Measurements from ENCODE around the gene AKAP7. TPM values are rescaled to one million over a fixed set of nuclear protein-coding genes. Genes with fewer than 3 reads are reported as not detected.

Gene AKAP7
- total RNA-seq, 4 donors from 2014 or later: 2.1 to 11.4 (median 4.4) TPM

GRCh38 chr6:131208787-131209186 lies 73.5 kb downstream of the AKAP7 start:
- Histone ChIP-seq H3K9me3 (no peaks in the 10 kb centered on the region), H3K27me3 (no peaks in the 10 kb centered on the region), H3K27ac (no peak overlapping the region), H3K4me1 (no peaks in the 10 kb centered on the region), H3K4me3 (no peak overlapping the region), H3K36me3 (peaks cover 0 to 9% (median 0%) of the 10 kb centered on the region in 3 donors)
- WGBS, 2 donors: 38 to 67% methylated on average over 1 of the region's 1 CpG
- intact Hi-C loops (cut with DNase I): no loop called here
- no peak for TF ChIP-seq POLR2A (IDR thresholded peaks at IDR 0.05)
- TF ChIP-seq, protein P1, sequence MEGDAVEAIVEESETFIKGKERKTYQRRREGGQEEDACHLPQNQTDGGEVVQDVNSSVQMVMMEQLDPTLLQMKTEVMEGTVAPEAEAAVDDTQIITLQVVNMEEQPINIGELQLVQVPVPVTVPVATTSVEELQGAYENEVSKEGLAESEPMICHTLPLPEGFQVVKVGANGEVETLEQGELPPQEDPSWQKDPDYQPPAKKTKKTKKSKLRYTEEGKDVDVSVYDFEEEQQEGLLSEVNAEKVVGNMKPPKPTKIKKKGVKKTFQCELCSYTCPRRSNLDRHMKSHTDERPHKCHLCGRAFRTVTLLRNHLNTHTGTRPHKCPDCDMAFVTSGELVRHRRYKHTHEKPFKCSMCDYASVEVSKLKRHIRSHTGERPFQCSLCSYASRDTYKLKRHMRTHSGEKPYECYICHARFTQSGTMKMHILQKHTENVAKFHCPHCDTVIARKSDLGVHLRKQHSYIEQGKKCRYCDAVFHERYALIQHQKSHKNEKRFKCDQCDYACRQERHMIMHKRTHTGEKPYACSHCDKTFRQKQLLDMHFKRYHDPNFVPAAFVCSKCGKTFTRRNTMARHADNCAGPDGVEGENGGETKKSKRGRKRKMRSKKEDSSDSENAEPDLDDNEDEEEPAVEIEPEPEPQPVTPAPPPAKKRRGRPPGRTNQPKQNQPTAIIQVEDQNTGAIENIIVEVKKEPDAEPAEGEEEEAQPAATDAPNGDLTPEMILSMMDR (IDR thresholded peaks at IDR 0.05): no peak
- no peak for DNase-seq

GRCh38 chr6:131210469-131210868 lies 75.2 kb downstream of the AKAP7 start:
- 86 to 97% methylated on average over 2 of the region's 2 CpGs for WGBS, 2 donors
- Histone ChIP-seq H3K9me3 (no peaks in the 10 kb centered on the region), H3K4me1 (no peaks in the 10 kb centered on the region), H3K4me3 (no peak overlapping the region), H3K27ac (no peak overlapping the region), H3K27me3 (no peaks in the 10 kb centered on the region), H3K36me3 (peaks cover 0 to 9% (median 0%) of the 10 kb centered on the region in 3 donors)
- intact Hi-C loops (cut with DNase I): no loop called here
- TF ChIP-seq, protein P1 (IDR thresholded peaks at IDR 0.05): no peak
- DNase-seq: no peak

DNA sequence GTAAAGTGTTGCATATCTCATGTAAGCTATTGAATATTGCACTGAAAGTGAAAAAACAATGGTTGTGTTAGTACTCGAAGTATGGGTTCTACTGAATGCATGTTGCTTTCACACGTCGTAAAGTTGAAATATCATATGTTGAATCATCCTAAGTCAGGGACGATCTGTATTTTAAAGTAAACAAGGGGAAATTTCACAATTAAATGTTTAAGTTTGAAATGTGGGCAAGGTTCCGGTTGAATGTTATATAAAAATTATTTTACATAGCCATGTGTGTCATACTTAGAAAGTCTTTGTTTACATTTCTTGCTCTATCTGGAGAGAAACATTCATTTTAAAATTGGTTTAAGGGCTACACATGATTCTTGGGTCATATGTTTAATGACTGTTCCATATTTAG lies 76.8 kb downstream of the AKAP7 start:
- no peak for DNase-seq
- Histone ChIP-seq H3K27ac (no peak overlapping the region), H3K9me3 (no peaks in the 10 kb centered on the region), H3K4me1 (no peaks in the 10 kb centered on the region), H3K27me3 (no peaks in the 10 kb centered on the region), H3K36me3 (peaks cover 0 to 9% (median 0%) of the 10 kb centered on the region in 3 donors), H3K4me3 (no peak overlapping the region)
- TF ChIP-seq, protein P1 (IDR thresholded peaks at IDR 0.05): no peak
- no peak for TF ChIP-seq POLR2A (IDR thresholded peaks at IDR 0.05)
- 85 to 91% methylated on average over 5 of the region's 5 CpGs for WGBS, 2 donors
- intact Hi-C loops (cut with DNase I): no loop called here

DNA sequence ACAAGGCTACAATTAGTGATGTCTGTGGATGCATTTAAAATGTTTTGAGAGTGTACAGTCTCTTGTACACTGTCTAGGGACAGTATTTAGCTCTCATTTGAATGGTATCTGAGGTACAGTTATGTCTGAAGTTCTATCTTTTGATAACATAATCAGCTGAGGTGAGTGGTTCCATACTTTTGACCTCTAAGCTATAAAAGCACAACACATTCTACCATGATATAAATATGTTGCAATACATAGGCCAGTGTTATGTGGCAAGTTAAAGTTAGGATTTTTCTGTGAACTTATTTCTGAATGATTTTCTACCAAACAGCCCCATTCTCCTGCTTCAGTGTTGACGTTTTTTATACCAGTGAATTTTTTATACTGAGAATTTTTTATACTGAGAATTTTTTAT lies 77.6 kb downstream of the AKAP7 start:
- no peak overlapping the region for H3K4me3 ChIP-seq
- DNase-seq: no peak
- H3K9me3 ChIP-seq: no peaks in the 10 kb centered on the region
- H3K27me3 ChIP-seq: no peaks in the 10 kb centered on the region
- TF ChIP-seq POLR2A (IDR thresholded peaks at IDR 0.05): no peak
- TF ChIP-seq, protein P1 (IDR thresholded peaks at IDR 0.05): no peak
- WGBS, 2 donors: 67 to 70% methylated on average over 1 of the region's 1 CpG
- intact Hi-C loops (cut with DNase I): no loop called here
- H3K27ac ChIP-seq: no peak overlapping the region
- peaks cover 0 to 9% (median 0%) of the 10 kb centered on the region in 3 donors for H3K36me3 ChIP-seq
- no peaks in the 10 kb centered on the region for H3K4me1 ChIP-seq

- intact Hi-C loops (cut with DNase I): no loop called here
- TF ChIP-seq, protein P1 (IDR thresholded peaks at IDR 0.05): no peak
- TF ChIP-seq POLR2A (IDR thresholded peaks at IDR 0.05): no peak
- Histone ChIP-seq H3K27me3 (no peaks in the 10 kb centered on the region), H3K9me3 (no peaks in the 10 kb centered on the region), H3K36me3 (peaks cover 0 to 7% (median 0%) of the 10 kb centered on the region in 3 donors), H3K4me1 (no peaks in the 10 kb centered on the region), H3K27ac (no peak overlapping the region), H3K4me3 (no peak overlapping the region)
- WGBS, 2 donors: 68 to 81% methylated on average over 3 of the region's 3 CpGs
- no peak for DNase-seq
Measured at GRCh38 chr6:131213501-131213990, 78.3 kb downstream of the AKAP7 start.

All from esophagus squamous epithelium (tissue), 5 donors.